A549 (cell line): ENCODE data around the gene KLHL22. TPM values are rescaled to one million over a fixed set of nuclear protein-coding genes. Genes with fewer than 3 reads are reported as not detected.
"Not testable (repeated sequence)": the region's sequence is repeated elsewhere in the genome, so short reads cannot be mapped to it uniquely, and the experiment has no call there.

Experiments
- ATAC-seq, 2 experiments: fragments of 200-7000 bp in 1 of 2; fragments of >200 bp in 1 of 2; cut with Nextera tagmentation in 1 of 2; cut with Tn5 transposase in 1 of 2; 3 replicates each; pipeline versions ENCODE4 v1.8.0 to v1.9.1; 2018 to 2020; ENCODE audit warnings: mild to moderate bottlenecking in 1 of 2, moderate library complexity in 1 of 2
- CTCF ChIA-PET: fragments of 300-600 bp; sonication (Branson Sonifier 250); formaldehyde crosslinking; extraction: SDS; loops from one replicate; lab custom pipeline; 2021; ENCODE audit warnings: antibody characterized with exemption, inconsistent platforms; lab: Yijun Ruan, JAX
- POLR2A ChIA-PET: fragments of 350-600 bp; formaldehyde crosslinking; extraction: SDS; loops from one replicate; lab custom pipeline; 2021; ENCODE audit warnings: antibody characterized with exemption, inconsistent platforms; lab: Yijun Ruan, JAX
- DNase-seq, 2 experiments: peaks; one replicate each; pipeline versions ENCODE4 v3.0.0 to v3.0.0-alpha.2; 2011 to 2016; ENCODE audit warnings: low read depth in 1 of 2, low spot score in 1 of 2
- FAIRE-seq: peaks from 2 replicates; lab custom pipeline; 2011; peaks lifted over from hg19 to GRCh38; lab: Jason Lieb, UNC
- H3K27ac ChIP-seq, 2 experiments: fragments of >200 bp; sonication (Bioruptor Twin); formaldehyde crosslinking; 3 replicates each; pipeline ENCODE4 v1.5.1; 2016 to 2017
- H3K4me1 ChIP-seq: fragments of >200 bp; sonication (Bioruptor Twin); formaldehyde crosslinking; 3 replicates; pipeline ENCODE4 v1.6.1; 2016
- H3K4me2 ChIP-seq: fragments of >200 bp; sonication (Bioruptor Twin); formaldehyde crosslinking; 3 replicates; pipeline ENCODE4 v1.6.1; 2016
- H3K4me3 ChIP-seq: fragments of >200 bp; sonication (Bioruptor Twin); formaldehyde crosslinking; 3 replicates; pipeline ENCODE4 v1.5.1; 2016
- H3K9me3 ChIP-seq: fragments of >200 bp; sonication (Bioruptor Twin); formaldehyde crosslinking; 3 replicates; pipeline ENCODE4 v1.6.1; 2016
- ATOH8 ChIP-seq: fragments of 250-450 bp; sonication (Bioruptor Pico); IDR thresholded peaks from 2 replicates; pipeline ENCODE4 v1.5.0; 2020; ENCODE audit warnings: low read depth, mild to moderate bottlenecking, moderate library complexity
- CBX2 ChIP-seq: fragments of 200-600 bp; sonication (generic); IDR thresholded peaks from 2 replicates; pipeline ENCODE4 v1.6.1; 2016; ENCODE audit warnings: low read depth, mild to moderate bottlenecking, borderline replicate concordance
- CHD4 ChIP-seq: fragments of 200-600 bp; sonication (generic); IDR thresholded peaks from 2 replicates; pipeline ENCODE4 v1.6.1; 2016; ENCODE audit warnings: antibody characterized with exemption, mild to moderate bottlenecking, borderline replicate concordance
- ELK1 ChIP-seq: fragments of 150-350 bp; IDR thresholded peaks from 2 replicates; pipeline ENCODE4 v1.6.1; 2014; ENCODE audit warnings: low read depth, mild to moderate bottlenecking, low read length
- FOSB ChIP-seq: fragments of 250-450 bp; sonication (Bioruptor Pico); IDR thresholded peaks from 2 replicates; pipeline ENCODE4 v1.5.0; 2020; ENCODE audit warnings: mild to moderate bottlenecking, moderate library complexity
- FOSL2 ChIP-seq, 2 experiments: fragments of 450-650 bp in 1 of 2; fragments of >200 bp in 1 of 2; sonication (Bioruptor Twin) in 1 of 2; formaldehyde crosslinking; IDR thresholded peaks; 2 replicates each; pipeline versions ENCODE4 v1.5.0 to v1.6.1; 2016 to 2020; ENCODE audit warnings: mild to moderate bottlenecking in 1 of 2, moderate library complexity in 1 of 2
- HEYL ChIP-seq: fragments of 250-450 bp; sonication (Bioruptor Pico); IDR thresholded peaks from 2 replicates; pipeline ENCODE4 v1.8.0; 2021; ENCODE audit warnings: mild to moderate bottlenecking, moderate library complexity
- HOXB13 ChIP-seq: fragments of 250-450 bp; sonication (Bioruptor Pico); IDR thresholded peaks from 2 replicates; pipeline ENCODE4 v1.5.0; 2020; ENCODE audit warnings: low read depth, mild to moderate bottlenecking, moderate library complexity
- POLR2AphosphoS2 ChIP-seq: conservative IDR thresholded peaks from 2 replicates; pipeline ENCODE4 v1.6.1; 2012; ENCODE audit warnings: low read length, improper control_type of control experiment, inconsistent platforms
- RNF2 ChIP-seq: fragments of 200-600 bp; sonication (generic); IDR thresholded peaks from 2 replicates; pipeline ENCODE4 v1.6.1; 2016; ENCODE audit warnings: low read depth, mild to moderate bottlenecking, antibody characterized with exemption, moderate library complexity, borderline replicate concordance
- SMC3 ChIP-seq: fragments of >200 bp; sonication (Bioruptor Twin); formaldehyde crosslinking; IDR thresholded peaks from 3 replicates; pipeline ENCODE4 v1.6.1; 2018; ENCODE audit warnings: inconsistent platforms
- TP53 ChIP-seq: fragments of 250-450 bp; sonication (Bioruptor Pico); IDR thresholded peaks from 2 replicates; pipeline ENCODE4 v1.5.0; 2021; ENCODE audit warnings: mild to moderate bottlenecking, moderate library complexity
- ZSCAN20 ChIP-seq: fragments of 250-450 bp; sonication (Bioruptor Pico); IDR thresholded peaks from 2 replicates; pipeline ENCODE4 v1.8.0; 2022; ENCODE audit warnings: mild to moderate bottlenecking, moderate library complexity
- WGBS: methylation state at CpG from one replicate; pipeline ENCODE4 v1.1.6; 2017; ENCODE audit errors: missing lambda C conversion rate; 5-methylcytosine and 5-hydroxymethylcytosine counted together
- polyA plus RNA-seq, 4 experiments: library from polyadenylated mRNA; depleted of rRNA in 3 of 4; stranded (reverse); fragments of >200 nt; fragmentation: RNase III in 1 of 4; extraction: RNeasy Plus Mini Kit Qiagen cat#74134 plus additional on column Dnase treatment in 1 of 4; gene quantifications; 2 replicates in 3 of 4; 3 replicates in 1 of 4; pipeline ENCODE4 v1.2.3, GENCODE V29; 2011 to 2017
- small RNA-seq, 6 experiments: library from RNA; depleted of rRNA; stranded (forward); fragments of <200 nt; gene quantifications; one replicate each; pipeline ENCODE3, GENCODE V24; 2012
- TF ChIP-seq, protein P1 (sequence below): IDR thresholded peaks from 2 replicates; pipeline ENCODE4 v1.6.1; 2012
- TF ChIP-seq, protein P2 (sequence below): IDR thresholded peaks from 2 replicates; pipeline ENCODE4 v1.6.1; 2012

The KLHL22 gene
- polyA plus RNA-seq, 2 of the 4 experiments (the other 2 are of a cell fraction): 11.7 TPM

GRCh38 chr22:20392983-20393704, 102.5 kb downstream of the KLHL22 start:
- Histone ChIP-seq H3K4me3 (peak overlapping the region; percentile 60), H3K27ac (peak overlapping the region; percentile 82 to 86), H3K4me2 (peak overlapping the region; percentile 97), H3K4me1 (peaks cover 8% of the 10 kb centered on the region; the same call in 2 of the 3 replicates), H3K9me3 (no peaks in the 10 kb centered on the region)
- CTCF ChIA-PET: interaction anchor here (3.1 kb wide), 1 partner anchor 25 kb away, joined by 13 read pairs; no protein-coding TSS in a partner anchor
- DNase-seq: no peak
- no peak for FAIRE-seq
- no peak for ATAC-seq
- WGBS: 95% methylated on average over 19 of the region's 23 CpGs
- TF ChIP-seq RNF2: no peak
- no peak for TF ChIP-seq ATOH8
- no peak for TF ChIP-seq SMC3
- no peak for TF ChIP-seq CBX2
- no peak for TF ChIP-seq POLR2AphosphoS2
- TF ChIP-seq, protein P1, sequence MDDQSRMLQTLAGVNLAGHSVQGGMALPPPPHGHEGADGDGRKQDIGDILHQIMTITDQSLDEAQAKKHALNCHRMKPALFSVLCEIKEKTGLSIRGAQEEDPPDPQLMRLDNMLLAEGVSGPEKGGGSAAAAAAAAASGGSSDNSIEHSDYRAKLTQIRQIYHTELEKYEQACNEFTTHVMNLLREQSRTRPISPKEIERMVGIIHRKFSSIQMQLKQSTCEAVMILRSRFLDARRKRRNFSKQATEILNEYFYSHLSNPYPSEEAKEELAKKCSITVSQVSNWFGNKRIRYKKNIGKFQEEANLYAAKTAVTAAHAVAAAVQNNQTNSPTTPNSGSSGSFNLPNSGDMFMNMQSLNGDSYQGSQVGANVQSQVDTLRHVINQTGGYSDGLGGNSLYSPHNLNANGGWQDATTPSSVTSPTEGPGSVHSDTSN: no peak
- no peak for TF ChIP-seq HEYL (CRISPR knock-in tag)
- TF ChIP-seq HOXB13: no peak
- TF ChIP-seq ELK1: no peak
- no peak for TF ChIP-seq FOSB
- TF ChIP-seq ZSCAN20 (CRISPR knock-in tag): no peak
- TF ChIP-seq, protein P2, sequence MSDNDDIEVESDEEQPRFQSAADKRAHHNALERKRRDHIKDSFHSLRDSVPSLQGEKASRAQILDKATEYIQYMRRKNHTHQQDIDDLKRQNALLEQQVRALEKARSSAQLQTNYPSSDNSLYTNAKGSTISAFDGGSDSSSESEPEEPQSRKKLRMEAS: no peak
- no peak for TF ChIP-seq TP53 (CRISPR knock-in tag)
- TF ChIP-seq FOSL2 (IDR thresholded peaks at IDR 0.05): no peak
- TF ChIP-seq FOSL2 (CRISPR knock-in tag; IDR thresholded peaks at IDR 0.05): no peak
- no peak for TF ChIP-seq CHD4
- TF ChIP-seq, all 56 proteins: peak for 0
- POLR2A ChIA-PET: interaction anchor here (0.7 to 1.4 kb wide), 3 partner anchors 13 to 73 kb away, joined by 4 to 5 read pairs (median 4); partner anchors contain the start of gene DGCR6L

DNA sequence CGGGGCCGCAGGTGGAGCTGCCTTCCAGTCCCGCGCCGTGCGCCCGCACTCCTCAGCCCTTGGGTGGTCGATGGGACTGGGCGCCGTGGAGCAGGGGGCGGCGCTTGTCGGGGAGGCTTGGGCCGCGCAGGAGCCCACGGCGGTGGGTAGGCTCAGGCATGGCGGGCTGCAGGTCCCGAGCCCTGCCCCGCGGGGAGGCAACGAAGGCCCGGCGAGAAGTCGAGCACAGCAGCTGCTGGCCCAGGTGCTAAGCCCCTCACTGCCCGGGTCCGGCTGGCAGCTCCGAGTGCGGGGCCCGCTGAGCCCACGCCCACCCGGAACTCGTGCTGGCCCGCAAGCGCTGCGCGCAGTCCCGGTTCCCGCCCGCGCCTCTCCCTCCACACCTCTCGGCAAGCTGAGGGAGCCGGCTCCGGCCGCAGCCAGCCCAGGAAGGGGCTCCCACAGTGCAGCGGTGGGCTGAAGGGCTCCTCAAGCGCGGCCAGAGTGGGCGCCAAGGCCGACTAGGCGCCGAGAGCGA, 103.2 kb downstream of the KLHL22 start:
- POLR2A ChIA-PET, DNase-seq, H3K4me1 ChIP-seq, CTCF ChIA-PET, H3K4me3 ChIP-seq, H3K27ac ChIP-seq, H3K4me2 ChIP-seq, H3K9me3 ChIP-seq, ATAC-seq, FAIRE-seq: not testable (repeated sequence)
- WGBS: 95% methylated on average over 34 of the region's 53 CpGs

Small RNA genes lying within 50 kb of the gene (small RNA-seq; reads per million reads assigned to genes)
- 0 reads per million in 6 experiments for gene RF00019
- gene RN7SL812P: 0 to 0.16 (median 0) reads per million in 6 experiments
- gene RNU6-225P: 0 reads per million in 6 experiments
- 0 reads per million in 6 experiments for gene RNY1P9

Other genes with a start within 250 kb of the KLHL22 start
- 1.0 and 1.2 TPM in 2 replicates for gene RTN4R, start 227.5 kb downstream of the KLHL22 start, polyA plus RNA-seq (2011; rRNA removed)
- gene RTN4R, start 227.5 kb downstream of the KLHL22 start, polyA plus RNA-seq (2017; fragmentation: RNase III; extraction: RNeasy Plus Mini Kit Qiagen cat#74134 plus additional on column Dnase treatment): 2.1 to 2.8 TPM (median 2.7 TPM) in 3 replicates
- 15.5 and 17.9 TPM in 2 replicates for gene DGCR6L, start 175.7 kb downstream of the KLHL22 start, polyA plus RNA-seq (2011; rRNA removed)
- gene DGCR6L, start 175.7 kb downstream of the KLHL22 start, polyA plus RNA-seq (2017; fragmentation: RNase III; extraction: RNeasy Plus Mini Kit Qiagen cat#74134 plus additional on column Dnase treatment): 23.1 to 27.0 TPM (median 26.1 TPM) in 3 replicates
- gene ZNF74, start 101.6 kb downstream of the KLHL22 start, polyA plus RNA-seq (2011; rRNA removed): 4.3 and 5.1 TPM in 2 replicates
- 5.8 to 7.4 TPM (median 5.9 TPM) in 3 replicates for gene ZNF74, start 101.6 kb downstream of the KLHL22 start, polyA plus RNA-seq (2017; fragmentation: RNase III; extraction: RNeasy Plus Mini Kit Qiagen cat#74134 plus additional on column Dnase treatment)
- gene SCARF2, start 58.0 kb downstream of the KLHL22 start, polyA plus RNA-seq (2011; rRNA removed): 0.25 and 0.35 TPM in 2 replicates
- 0.47 to 0.66 TPM (median 0.59 TPM) in 3 replicates for gene SCARF2, start 58.0 kb downstream of the KLHL22 start, polyA plus RNA-seq (2017; fragmentation: RNase III; extraction: RNeasy Plus Mini Kit Qiagen cat#74134 plus additional on column Dnase treatment)
- gene MED15, start 11.8 kb upstream of the KLHL22 start, polyA plus RNA-seq (2011; rRNA removed): 10.7 and 11.3 TPM in 2 replicates
- gene MED15, start 11.8 kb upstream of the KLHL22 start, polyA plus RNA-seq (2017; fragmentation: RNase III; extraction: RNeasy Plus Mini Kit Qiagen cat#74134 plus additional on column Dnase treatment): 29.7 to 32.6 TPM (median 30.5 TPM) in 3 replicates